SU-DHL-6 (cell line): ENCODE measurements around the gene SLITRK4.

Experiments
- H2AFZ ChIP-seq: fragments of 200-600 bp; sonication (generic); 2 replicates; pipeline ENCODE4 v1.6.1; 2014; ENCODE audit warnings: low read depth, mild to moderate bottlenecking, moderate library complexity, mixed read lengths, antibody characterized with exemption, low read length; ENCODE audit not compliant: severe bottlenecking
- H3F3A ChIP-seq: fragments of 200-600 bp; shearing (Covaris generic); 2 replicates; pipeline ENCODE4 v1.6.0; 2016; ENCODE audit warnings: antibody characterized with exemption, mild to moderate bottlenecking; ENCODE audit not compliant: insufficient read depth
- H3K27ac ChIP-seq: fragments of 200-600 bp; sonication (generic); 2 replicates; pipeline ENCODE4 v1.5.1; 2016; ENCODE audit warnings: low read depth, mild to moderate bottlenecking, low read length, moderate library complexity, mixed read lengths
- H3K27me3 ChIP-seq: fragments of 200-600 bp; sonication (generic), shearing (Covaris generic); 2 replicates; pipeline ENCODE4 v1.6.0; 2014; ENCODE audit warnings: mild to moderate bottlenecking, low read length
- H3K36me3 ChIP-seq: fragments of 200-600 bp; sonication (generic); 2 replicates; pipeline ENCODE4 v1.6.1; 2014; ENCODE audit warnings: mild to moderate bottlenecking, low read length, mixed read lengths
- H3K4me2 ChIP-seq: fragments of 300-600, 200-600 bp; shearing (Covaris generic), sonication (generic); 2 replicates; pipeline ENCODE4 v1.6.0; 2014; ENCODE audit warnings: low read length, low read depth, mild to moderate bottlenecking; ENCODE audit not compliant: poor library complexity, severe bottlenecking
- H3K4me3 ChIP-seq: fragments of 200-600 bp; sonication (generic); 2 replicates; pipeline ENCODE4 v1.5.1; 2014; ENCODE audit warnings: antibody characterized with exemption, low read length, mild to moderate bottlenecking, mixed read lengths; ENCODE audit not compliant: insufficient read depth, poor library complexity, severe bottlenecking
- H3K79me2 ChIP-seq: fragments of 200-600 bp; sonication (generic); 2 replicates; pipeline ENCODE4 v1.6.1; 2014; ENCODE audit warnings: mild to moderate bottlenecking, low read length, moderate library complexity; ENCODE audit not compliant: insufficient read depth
- H3K9ac ChIP-seq: fragments of 200-600 bp; sonication (generic); 2 replicates; pipeline ENCODE4 v1.7.0; 2014; ENCODE audit warnings: mild to moderate bottlenecking, low read length
- H3K9me2 ChIP-seq: fragments of 200-600 bp; sonication (generic); replicated peaks from 2 replicates; pipeline ENCODE4 v1.6.1; 2014; ENCODE audit warnings: low read length; ENCODE audit not compliant: insufficient read depth
- H3K9me3 ChIP-seq: fragments of 200-600 bp; sonication (generic); 2 replicates; pipeline ENCODE4 v1.6.1; 2014; ENCODE audit warnings: low read length, mixed read lengths; ENCODE audit not compliant: insufficient read depth
- H4K20me1 ChIP-seq: fragments of 200-600 bp; sonication (generic); 2 replicates; pipeline ENCODE4 v1.6.1; 2014; ENCODE audit warnings: low read depth, mild to moderate bottlenecking, antibody characterized with exemption, low read length, moderate library complexity, mixed read lengths
- CTCF ChIP-seq: fragments of 200-600 bp; sonication (generic); IDR thresholded peaks from one replicate; pipeline ENCODE4 v1.5.1; 2017; ENCODE audit warnings: antibody characterized with exemption, mild to moderate bottlenecking, low read length, moderate library complexity; ENCODE audit not compliant: insufficient read depth, poor library complexity, severe bottlenecking
- EZH2phosphoT487 ChIP-seq: fragments of 200-600 bp; sonication (generic), shearing (Covaris generic); conservative IDR thresholded peaks from 2 replicates; pipeline ENCODE4 v1.6.1; 2018; ENCODE audit warnings: mild to moderate bottlenecking, antibody characterized with exemption, low read length, moderate library complexity, mixed read lengths

Gene SLITRK4

GRCh38 chrX:143580266-143580665 is 55.6 kb downstream of the SLITRK4 start:
- Histone ChIP-seq H3K79me2 (no peaks in the 10 kb centered on the region), H3K9me3 (no peaks in the 10 kb centered on the region), H3K9me2 (no peaks in the 10 kb centered on the region), H3K27ac (peak overlapping the region; percentile 35; the same call in 1 of the 2 replicates), H3K27me3 (no peaks in the 10 kb centered on the region), H3K9ac (no peak overlapping the region), H3K4me2 (peak overlapping the region; percentile 33), H3K4me3 (no peak overlapping the region), H3F3A (no peaks in the 10 kb centered on the region), H3K36me3 (no peaks in the 10 kb centered on the region), H4K20me1 (no peaks in the 10 kb centered on the region), H2AFZ (no peak overlapping the region)
- TF ChIP-seq EZH2phosphoT487: no peak
- TF ChIP-seq CTCF: no peak
